Tibial artery (tissue), 4 donors: ENCODE results near the gene HHIP.

Experiments used
- DNase-seq, 2 donors: peaks; one replicate each; pipeline ENCODE4 v3.0.0-alpha.2; 2019
- H3K27ac ChIP-seq, 2 donors: fragments of 200-600 bp; sonication (generic) in 1 of 2; 1 replicate in 1 of 2; 2 replicates in 1 of 2; pipeline ENCODE4 v1.5.1; 2018 to 2019; ENCODE audit warnings: mild to moderate bottlenecking in 1 of 2
- H3K27me3 ChIP-seq, 2 donors: fragments of 200-600 bp; sonication (generic) in 1 of 2; one replicate each; pipeline versions ENCODE4 v1.5.1 to v1.6.0; 2016 to 2019
- H3K36me3 ChIP-seq, 3 donors: fragments of 200-600 bp; sonication (generic) in 2 of 3; one replicate each; pipeline ENCODE4 v1.5.1; 2016 to 2019; ENCODE audit warnings: mild to moderate bottlenecking in 2 of 3
- H3K4me1 ChIP-seq, 4 donors: fragments of 200-600 bp; sonication (generic) in 2 of 4; 1 replicate in 3 of 4; 2 replicates in 1 of 4; pipeline ENCODE4 v1.5.1; 2016 to 2019
- H3K4me3 ChIP-seq, 2 donors: fragments of 200-600 bp; sonication (generic) in 1 of 2; 1 replicate in 1 of 2; 2 replicates in 1 of 2; pipeline ENCODE4 v1.5.1; 2018 to 2019; ENCODE audit warnings: mild to moderate bottlenecking in 2 of 2
- H3K9me3 ChIP-seq, 3 donors: fragments of 200-600 bp; sonication (generic) in 1 of 3; one replicate each; pipeline ENCODE4 v1.5.1; 2016 to 2019
- CTCF ChIP-seq, 2 experiments: fragments of 200-600 bp in 1 of 2; fragments of 450-650 bp in 1 of 2; IDR thresholded peaks; one replicate each; pipeline ENCODE4 v1.5.1; 2017 to 2019; ENCODE audit warnings: antibody characterized with exemption in 2 of 2, mild to moderate bottlenecking in 1 of 2, moderate library complexity in 1 of 2
- intact Hi-C: fragments of 100-400 bp; cut with DNase I; formaldehyde crosslinking; loops from one replicate; pipeline ENCODE4 v1.15.0; 2023; ENCODE audit warnings: low total_unique reads

Gene HHIP

GRCh38 chr4:144709159-144709558, 63.2 kb downstream of the HHIP start:
- no peak overlapping the region for H3K27ac ChIP-seq
- no peak overlapping the region for H3K4me3 ChIP-seq
- DNase-seq: no peak
- no peaks in the 10 kb centered on the region for H3K4me1 ChIP-seq
- H3K27me3 ChIP-seq: no peaks in the 10 kb centered on the region
- no peak for TF ChIP-seq CTCF (IDR thresholded peaks at IDR 0.05)
- no peaks in the 10 kb centered on the region for H3K36me3 ChIP-seq
- no peaks in the 10 kb centered on the region for H3K9me3 ChIP-seq
- intact Hi-C loops: no loop called here

DNA sequence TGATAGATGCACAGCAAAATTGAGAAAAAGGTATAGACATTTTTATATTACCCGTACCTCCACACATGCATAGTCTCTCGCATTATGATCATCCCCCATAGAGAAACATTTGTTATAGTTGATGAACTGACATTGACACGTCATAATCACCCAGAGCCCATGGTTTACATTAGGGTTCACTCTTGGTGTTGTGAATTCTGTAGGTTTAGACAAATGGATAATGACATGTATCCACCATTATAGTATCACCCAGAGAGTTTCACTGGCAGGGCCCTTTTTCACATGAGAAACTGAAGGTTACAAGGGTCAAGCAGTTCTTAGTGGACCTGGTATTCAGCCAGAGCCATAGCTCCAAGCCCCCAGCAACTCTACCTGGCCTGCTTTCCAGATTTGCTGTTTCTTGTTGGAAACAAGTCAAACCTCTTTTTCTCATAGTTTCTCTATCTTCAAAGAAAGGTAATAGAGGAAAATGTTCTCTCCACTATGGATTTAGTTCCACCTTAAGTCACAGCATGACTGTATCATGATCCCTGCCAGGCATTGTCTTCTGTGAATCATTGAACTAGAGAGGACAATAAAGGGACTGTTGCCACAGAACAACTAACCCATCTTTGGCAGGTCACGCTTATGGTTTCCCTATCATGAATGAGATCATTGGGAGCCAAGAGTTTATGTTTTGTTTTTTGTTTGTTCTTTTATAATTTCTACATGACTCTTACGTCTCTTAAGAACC, 64.0 kb downstream of the HHIP start:
- no peaks in the 10 kb centered on the region for H3K4me1 ChIP-seq
- no peaks in the 10 kb centered on the region for H3K27me3 ChIP-seq
- no peak for TF ChIP-seq CTCF (IDR thresholded peaks at IDR 0.05)
- intact Hi-C loops: no loop called here
- no peaks in the 10 kb centered on the region for H3K36me3 ChIP-seq
- H3K4me3 ChIP-seq: no peak overlapping the region
- H3K27ac ChIP-seq: no peak overlapping the region
- DNase-seq: no peak
- no peaks in the 10 kb centered on the region for H3K9me3 ChIP-seq

- intact Hi-C loops: no loop called here
- DNase-seq: no peak
- H3K27ac ChIP-seq: no peak overlapping the region
- H3K9me3 ChIP-seq: no peaks in the 10 kb centered on the region
- no peaks in the 10 kb centered on the region for H3K4me1 ChIP-seq
- no peaks in the 10 kb centered on the region for H3K36me3 ChIP-seq
- TF ChIP-seq CTCF (IDR thresholded peaks at IDR 0.05): no peak
- H3K4me3 ChIP-seq: no peak overlapping the region
- no peaks in the 10 kb centered on the region for H3K27me3 ChIP-seq
Observed at GRCh38 chr4:144710526-144710912, 64.6 kb downstream of the HHIP start.

DNA sequence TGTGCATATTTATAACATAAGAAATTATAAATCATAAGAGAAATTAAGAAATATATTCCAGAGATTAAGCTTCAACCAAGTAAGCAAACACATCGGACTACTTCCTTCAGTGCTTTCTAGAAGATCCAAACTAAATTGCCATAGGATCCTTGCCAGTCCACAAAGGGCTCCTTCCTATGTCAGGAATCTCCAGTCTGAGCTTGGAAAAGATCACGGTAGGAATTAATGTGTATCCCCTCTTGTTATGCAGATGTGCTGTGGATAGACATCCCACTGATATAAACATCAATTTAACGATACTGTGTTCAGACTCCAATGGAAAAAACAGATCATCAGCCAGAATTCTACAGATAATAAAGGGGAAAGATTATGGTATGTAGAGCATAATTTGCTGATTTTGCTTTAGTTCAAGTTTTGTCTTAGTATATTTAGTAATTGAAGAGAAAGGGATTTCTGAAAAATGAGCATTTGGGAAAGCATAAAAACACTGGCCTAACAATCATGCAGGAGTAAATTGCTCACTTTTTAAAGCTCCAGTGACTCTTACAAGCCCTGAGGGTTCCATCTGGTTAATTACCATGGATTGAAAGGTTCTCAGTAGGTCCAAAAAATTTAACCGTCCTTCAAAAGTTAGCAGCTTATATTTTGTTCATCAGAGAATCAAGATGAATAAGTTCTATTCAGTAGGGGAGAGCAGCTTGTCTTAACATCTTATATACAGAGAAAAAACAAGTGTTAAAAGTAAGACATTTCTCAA, 65.9 kb downstream of the HHIP start:
- intact Hi-C loops: no loop called here
- Histone ChIP-seq H3K27me3 (no peaks in the 10 kb centered on the region), H3K36me3 (no peaks in the 10 kb centered on the region), H3K4me3 (no peak overlapping the region), H3K27ac (no peak overlapping the region), H3K4me1 (no peaks in the 10 kb centered on the region), H3K9me3 (no peaks in the 10 kb centered on the region)
- no peak for DNase-seq
- TF ChIP-seq CTCF (IDR thresholded peaks at IDR 0.05): no peak

- intact Hi-C loops: no loop called here
- Histone ChIP-seq H3K4me1 (no peaks in the 10 kb centered on the region), H3K27ac (no peak overlapping the region), H3K4me3 (no peak overlapping the region), H3K36me3 (no peaks in the 10 kb centered on the region), H3K9me3 (no peaks in the 10 kb centered on the region), H3K27me3 (no peaks in the 10 kb centered on the region)
- no peak for DNase-seq
- no peak for TF ChIP-seq CTCF (IDR thresholded peaks at IDR 0.05)
Observed at GRCh38 chr4:144712775-144713174, 66.8 kb downstream of the HHIP start.
